Skeletal muscle tissue (tissue), 5 donors: ENCODE data around the gene ZNF621. TPM values are rescaled to one million over a fixed set of nuclear protein-coding genes. Genes with fewer than 3 reads are reported as not detected.
A peak's percentile ranks its signal among the peaks of the same experiment; 100 is the strongest.

Experiments
- H3K27ac ChIP-seq: one replicate; pipeline ENCODE4 v1.7.0; 2013; ENCODE audit warnings: mild to moderate bottlenecking, low read depth, low read length, inconsistent platforms
- H3K27me3 ChIP-seq, 3 donors: one replicate each; pipeline ENCODE4 v1.7.0; 2013; ENCODE audit warnings: low read length in 3 of 3; ENCODE audit not compliant: control insufficient read depth in 3 of 3, insufficient read depth in 3 of 3
- H3K36me3 ChIP-seq, 3 donors: one replicate each; pipeline ENCODE4 v1.7.0; 2013; ENCODE audit warnings: low read length in 3 of 3; ENCODE audit not compliant: control insufficient read depth in 3 of 3, insufficient read depth in 3 of 3
- H3K4me1 ChIP-seq, 3 donors: one replicate each; pipeline ENCODE4 v1.7.0; 2013; ENCODE audit warnings: low read length in 3 of 3, mild to moderate bottlenecking in 3 of 3; ENCODE audit not compliant: control insufficient read depth in 3 of 3, insufficient read depth in 3 of 3
- H3K4me3 ChIP-seq, 3 donors: one replicate each; pipeline ENCODE4 v1.7.0; 2013; ENCODE audit warnings: low read length in 3 of 3
- H3K9ac ChIP-seq, 3 donors: one replicate each; pipeline ENCODE4 v1.7.0; 2013; ENCODE audit warnings: low read length in 3 of 3, mild to moderate bottlenecking in 3 of 3, moderate library complexity in 2 of 3, low read depth in 1 of 3
- H3K9me3 ChIP-seq, 3 donors: one replicate each; pipeline ENCODE4 v1.7.0; 2013; ENCODE audit warnings: low read length in 3 of 3; ENCODE audit not compliant: control insufficient read depth in 3 of 3
- small RNA-seq: library from RNA; depleted of rRNA; stranded (forward); fragments of <200 nt; gene quantifications from one replicate; pipeline ENCODE3, GENCODE V24; 2014
- total RNA-seq: library from RNA; depleted of rRNA; stranded (reverse); fragments of >200 nt; gene quantifications from one replicate; pipeline ENCODE4 v1.2.3, GENCODE V29; 2014
- donor health status: Osteomylitis.

ZNF621 gene
- total RNA-seq, 1 donor from 2014 or later: 8.4 TPM

- Histone ChIP-seq H3K4me1 (peaks cover 0 to 7% (median 5%) of the 10 kb centered on the region in 3 donors), H3K4me3 (no peak overlapping the region), H3K27ac (no peak overlapping the region), H3K9ac (no peak overlapping the region), H3K36me3 (no peaks in the 10 kb centered on the region), H3K9me3 (no peaks in the 10 kb centered on the region), H3K27me3 (no peaks in the 10 kb centered on the region)
Measured at GRCh38 chr3:40588406-40588805, 63.6 kb downstream of the ZNF621 start.

Small RNAs within 50 kb of the gene (small RNA-seq; reads per million reads assigned to genes)
- 88.7 reads per million, percentile 96 among the genes with 10 or more reads in this experiment for gene RNU5B-2P

Other genes starting within 250 kb of the ZNF621 start
- gene EIF1B, start 215.3 kb upstream of the ZNF621 start, total RNA-seq: 17.2 TPM
- 1.6 TPM for gene ENTPD3, start 137.8 kb upstream of the ZNF621 start, total RNA-seq
- gene RPL14, start 67.6 kb upstream of the ZNF621 start, total RNA-seq: 303 TPM
- 8.4 TPM for gene ZNF619, start 47.8 kb upstream of the ZNF621 start, total RNA-seq
- 2.1 TPM for gene ZNF620, start 18.9 kb upstream of the ZNF621 start, total RNA-seq